ENCODE measurements around the gene SCN3A.

SCN3A gene

DNA sequence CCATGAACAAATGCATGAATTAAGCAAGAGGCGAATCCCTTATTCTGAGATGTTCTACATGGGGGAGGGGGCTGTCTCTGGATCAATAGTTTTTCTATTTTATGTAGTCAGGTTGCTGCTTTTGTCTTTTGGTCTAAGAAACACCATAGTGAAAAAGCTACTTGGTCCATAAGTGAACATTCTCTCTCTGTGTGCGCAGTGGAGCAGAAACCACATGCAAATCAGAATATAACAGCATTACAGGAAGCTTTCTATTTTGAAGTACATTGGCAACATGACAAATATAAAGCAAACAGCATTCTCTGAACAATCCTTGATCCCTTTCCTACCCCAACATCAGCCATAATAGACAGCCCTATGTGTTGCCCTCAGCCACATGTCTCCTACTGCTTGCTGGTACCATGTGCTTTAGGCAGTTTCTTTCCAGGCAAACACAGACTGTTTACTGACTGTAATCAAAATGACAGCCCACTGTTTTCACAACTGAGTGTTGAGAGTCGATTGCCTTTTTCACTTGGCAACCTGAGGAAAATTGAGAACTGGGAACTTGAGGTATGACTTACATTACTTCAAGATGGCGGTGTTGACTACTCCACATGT, 10.6 kb downstream of the SCN3A start:
- Histone ChIP-seq H3K9me3 (ENCODE audit: control insufficient read depth, low read length) (no peaks in the 10 kb centered on the region), H3K27me3 (replicated peaks; ENCODE audit: control insufficient read depth, insufficient read depth, low read length, poor library complexity, severe bottlenecking) (no peaks in the 10 kb centered on the region), H3K27ac (ENCODE audit: insufficient read depth, low read length, poor library complexity, severe bottlenecking) (no peak overlapping the region), H3K36me3 (ENCODE audit: control insufficient read depth, insufficient read depth, low read length) (no peaks in the 10 kb centered on the region), H3K4me1 (ENCODE audit: control insufficient read depth, insufficient read depth, low read length, poor library complexity, severe bottlenecking) (no peaks in the 10 kb centered on the region), H3K4me3 (ENCODE audit: insufficient read depth, low read depth, low read length, poor library complexity, severe bottlenecking) (no peak overlapping the region)
- DNase-seq, result no peak

DNA sequence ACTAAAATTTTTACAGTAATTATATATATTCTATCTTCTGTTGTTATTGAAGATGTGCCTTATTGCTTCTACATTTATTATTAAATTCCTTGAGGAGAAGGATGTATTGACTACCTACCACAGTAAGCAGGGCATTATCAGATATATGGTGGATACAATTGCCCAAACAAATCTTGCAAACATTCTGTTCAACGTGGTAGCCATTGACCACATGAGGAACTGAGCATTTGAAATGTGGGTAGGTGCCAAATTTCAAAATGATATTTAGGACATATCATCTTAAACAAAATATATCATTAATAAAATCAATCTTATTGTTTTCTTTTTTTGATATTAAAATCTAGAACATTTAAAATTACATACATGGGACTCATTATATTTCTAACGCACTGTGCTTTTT, 11.1 kb downstream of the SCN3A start:
- no peak for DNase-seq
- Histone ChIP-seq H3K27ac (ENCODE audit: insufficient read depth, low read length, poor library complexity, severe bottlenecking) (no peak overlapping the region), H3K36me3 (ENCODE audit: control insufficient read depth, insufficient read depth, low read length) (no peaks in the 10 kb centered on the region), H3K4me1 (ENCODE audit: control insufficient read depth, insufficient read depth, low read length, poor library complexity, severe bottlenecking) (no peaks in the 10 kb centered on the region), H3K27me3 (replicated peaks; ENCODE audit: control insufficient read depth, insufficient read depth, low read length, poor library complexity, severe bottlenecking) (no peaks in the 10 kb centered on the region), H3K9me3 (ENCODE audit: control insufficient read depth, low read length) (no peaks in the 10 kb centered on the region), H3K4me3 (ENCODE audit: insufficient read depth, low read depth, low read length, poor library complexity, severe bottlenecking) (no peak overlapping the region)

DNA sequence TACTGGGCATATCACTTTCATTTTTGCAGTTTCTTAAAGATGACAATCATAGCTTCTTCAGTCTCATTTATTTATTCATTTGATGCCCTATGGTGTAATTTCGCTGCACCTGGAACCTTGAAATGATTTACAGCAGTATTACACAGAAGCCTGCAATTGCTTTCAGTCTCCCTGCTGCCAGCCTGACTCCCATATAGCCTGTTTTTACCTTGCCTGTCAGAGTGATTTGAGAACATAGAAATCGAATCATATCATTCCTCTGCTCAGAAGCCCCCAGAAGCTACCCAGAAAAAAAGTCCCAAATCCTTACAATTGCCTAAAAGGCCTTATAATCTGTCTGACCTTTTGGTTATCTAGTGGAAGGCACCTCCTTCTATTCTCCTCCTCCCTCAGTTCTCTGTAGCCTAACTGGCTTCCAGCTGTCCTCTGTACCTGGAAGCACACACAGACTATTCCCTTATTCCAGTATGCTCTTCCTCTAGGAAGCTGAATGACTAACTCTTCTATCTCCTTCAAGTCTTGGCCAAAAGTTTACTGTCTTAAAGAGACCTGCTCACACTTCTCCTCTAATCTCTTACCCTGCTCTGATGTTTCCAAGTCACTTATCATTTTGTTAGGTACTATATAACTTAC, 12.6 kb downstream of the SCN3A start:
- H3K27ac ChIP-seq (ENCODE audit: insufficient read depth, low read length, poor library complexity, severe bottlenecking), result no peak overlapping the region
- H3K4me3 ChIP-seq (ENCODE audit: insufficient read depth, low read depth, low read length, poor library complexity, severe bottlenecking), result no peak overlapping the region
- no peaks in the 10 kb centered on the region for H3K27me3 ChIP-seq (replicated peaks; ENCODE audit: control insufficient read depth, insufficient read depth, low read length, poor library complexity, severe bottlenecking)
- DNase-seq, result no peak
- H3K4me1 ChIP-seq (ENCODE audit: control insufficient read depth, insufficient read depth, low read length, poor library complexity, severe bottlenecking), result no peaks in the 10 kb centered on the region
- no peaks in the 10 kb centered on the region for H3K9me3 ChIP-seq (ENCODE audit: control insufficient read depth, low read length)
- no peaks in the 10 kb centered on the region for H3K36me3 ChIP-seq (ENCODE audit: control insufficient read depth, insufficient read depth, low read length)

DNA sequence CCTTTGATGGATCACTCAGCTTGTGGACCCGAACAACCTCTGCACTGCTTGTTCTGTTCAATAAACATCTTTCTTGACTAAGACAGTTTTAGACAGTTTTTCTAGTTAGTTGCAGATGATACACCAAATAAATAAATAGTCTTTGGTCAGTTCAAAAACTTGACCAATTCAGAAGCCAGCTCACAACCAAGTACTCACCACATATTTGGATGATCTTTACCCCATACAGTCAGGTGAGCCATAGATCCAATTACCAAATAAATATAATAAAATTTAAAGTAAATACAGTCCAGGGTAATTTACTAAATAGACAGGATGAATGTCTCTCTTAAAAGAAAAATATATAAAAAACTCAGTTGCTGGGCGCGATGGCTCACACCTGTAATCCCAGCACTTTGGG, 18.2 kb downstream of the SCN3A start:
- no peaks in the 10 kb centered on the region for H3K36me3 ChIP-seq (ENCODE audit: control insufficient read depth, insufficient read depth, low read length)
- H3K4me1 ChIP-seq (ENCODE audit: control insufficient read depth, insufficient read depth, low read length, poor library complexity, severe bottlenecking), result no peaks in the 10 kb centered on the region
- no peaks in the 10 kb centered on the region for H3K27me3 ChIP-seq (replicated peaks; ENCODE audit: control insufficient read depth, insufficient read depth, low read length, poor library complexity, severe bottlenecking)
- no peak for DNase-seq
- no peak overlapping the region for H3K4me3 ChIP-seq (ENCODE audit: insufficient read depth, low read depth, low read length, poor library complexity, severe bottlenecking)
- H3K27ac ChIP-seq (ENCODE audit: insufficient read depth, low read length, poor library complexity, severe bottlenecking), result no peak overlapping the region
- no peaks in the 10 kb centered on the region for H3K9me3 ChIP-seq (ENCODE audit: control insufficient read depth, low read length)

DNA sequence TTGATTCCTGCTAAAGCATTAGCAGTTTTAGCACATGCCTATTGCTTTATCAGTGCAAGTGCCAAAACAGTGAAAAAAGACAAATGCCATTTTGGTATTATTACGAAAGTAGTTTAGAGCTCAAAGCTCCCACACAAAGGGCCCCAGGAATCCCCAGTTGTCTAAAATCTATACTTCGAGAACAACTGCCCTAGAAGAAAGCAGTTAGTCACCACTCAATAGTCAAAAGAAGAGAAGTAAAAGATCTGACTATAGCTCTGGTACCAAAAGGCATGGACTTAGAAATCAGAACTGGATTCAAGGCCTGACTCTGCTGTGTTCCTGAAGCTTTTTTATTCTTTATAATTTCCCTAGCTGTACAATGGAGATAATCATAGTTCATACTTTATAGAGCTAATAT, 21.8 kb downstream of the SCN3A start:
- H3K27ac ChIP-seq (ENCODE audit: insufficient read depth, low read length, poor library complexity, severe bottlenecking), result no peak overlapping the region
- H3K4me1 ChIP-seq (ENCODE audit: control insufficient read depth, insufficient read depth, low read length, poor library complexity, severe bottlenecking), result no peaks in the 10 kb centered on the region
- no peaks in the 10 kb centered on the region for H3K36me3 ChIP-seq (ENCODE audit: control insufficient read depth, insufficient read depth, low read length)
- H3K4me3 ChIP-seq (ENCODE audit: insufficient read depth, low read depth, low read length, poor library complexity, severe bottlenecking), result no peak overlapping the region
- no peaks in the 10 kb centered on the region for H3K9me3 ChIP-seq (ENCODE audit: control insufficient read depth, low read length)
- DNase-seq, result no peak
- no peaks in the 10 kb centered on the region for H3K27me3 ChIP-seq (replicated peaks; ENCODE audit: control insufficient read depth, insufficient read depth, low read length, poor library complexity, severe bottlenecking)

DNA sequence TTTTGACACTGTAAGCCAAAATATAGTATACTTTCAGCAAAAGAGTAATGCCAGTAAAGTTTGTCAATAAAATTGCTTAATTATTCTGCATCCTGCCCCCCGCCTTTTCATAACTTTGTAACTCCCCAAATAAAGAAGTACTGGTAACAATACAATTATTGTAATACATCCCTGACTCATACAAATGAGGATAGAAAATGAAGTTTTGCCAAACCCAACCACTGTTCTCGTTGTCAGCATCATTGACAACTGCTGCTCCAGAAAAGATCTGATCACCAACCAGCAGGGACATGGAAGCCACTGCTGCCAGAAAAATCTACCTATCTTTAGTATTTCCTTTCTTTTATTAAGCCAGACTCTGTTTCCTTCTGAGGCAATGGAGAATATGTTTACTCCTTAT, 27.1 kb downstream of the SCN3A start:
- no peaks in the 10 kb centered on the region for H3K36me3 ChIP-seq (ENCODE audit: control insufficient read depth, insufficient read depth, low read length)
- H3K9me3 ChIP-seq (ENCODE audit: control insufficient read depth, low read length), result no peaks in the 10 kb centered on the region
- no peaks in the 10 kb centered on the region for H3K4me1 ChIP-seq (ENCODE audit: control insufficient read depth, insufficient read depth, low read length, poor library complexity, severe bottlenecking)
- no peak for DNase-seq
- no peak overlapping the region for H3K4me3 ChIP-seq (ENCODE audit: insufficient read depth, low read depth, low read length, poor library complexity, severe bottlenecking)
- H3K27ac ChIP-seq (ENCODE audit: insufficient read depth, low read length, poor library complexity, severe bottlenecking), result no peak overlapping the region
- H3K27me3 ChIP-seq (replicated peaks; ENCODE audit: control insufficient read depth, insufficient read depth, low read length, poor library complexity, severe bottlenecking), result no peaks in the 10 kb centered on the region

DNA sequence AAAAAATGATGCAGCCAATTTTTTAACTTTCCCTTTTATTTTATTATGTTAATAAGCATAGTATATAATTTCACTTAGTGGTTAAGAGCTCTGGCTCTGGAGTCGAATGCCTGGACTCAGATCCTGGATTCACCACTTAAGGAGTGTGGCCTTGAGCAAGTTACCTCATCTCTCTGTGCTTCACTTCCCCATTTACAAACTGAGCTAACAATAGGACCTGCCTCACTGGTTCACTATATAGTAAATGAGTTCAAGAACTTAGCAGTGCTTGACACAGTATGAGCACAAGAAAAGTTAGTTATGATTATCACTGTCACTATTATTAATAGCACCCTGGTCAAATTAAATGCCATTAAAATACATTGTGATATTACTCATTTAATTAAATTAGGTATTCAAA, 30.6 kb downstream of the SCN3A start:
- Histone ChIP-seq H3K27me3 (replicated peaks; ENCODE audit: control insufficient read depth, insufficient read depth, low read length, poor library complexity, severe bottlenecking) (no peaks in the 10 kb centered on the region), H3K27ac (ENCODE audit: insufficient read depth, low read length, poor library complexity, severe bottlenecking) (no peak overlapping the region), H3K9me3 (ENCODE audit: control insufficient read depth, low read length) (no peaks in the 10 kb centered on the region), H3K4me1 (ENCODE audit: control insufficient read depth, insufficient read depth, low read length, poor library complexity, severe bottlenecking) (no peaks in the 10 kb centered on the region), H3K36me3 (ENCODE audit: control insufficient read depth, insufficient read depth, low read length) (no peaks in the 10 kb centered on the region), H3K4me3 (ENCODE audit: insufficient read depth, low read depth, low read length, poor library complexity, severe bottlenecking) (no peak overlapping the region)
- no peak for DNase-seq

DNA sequence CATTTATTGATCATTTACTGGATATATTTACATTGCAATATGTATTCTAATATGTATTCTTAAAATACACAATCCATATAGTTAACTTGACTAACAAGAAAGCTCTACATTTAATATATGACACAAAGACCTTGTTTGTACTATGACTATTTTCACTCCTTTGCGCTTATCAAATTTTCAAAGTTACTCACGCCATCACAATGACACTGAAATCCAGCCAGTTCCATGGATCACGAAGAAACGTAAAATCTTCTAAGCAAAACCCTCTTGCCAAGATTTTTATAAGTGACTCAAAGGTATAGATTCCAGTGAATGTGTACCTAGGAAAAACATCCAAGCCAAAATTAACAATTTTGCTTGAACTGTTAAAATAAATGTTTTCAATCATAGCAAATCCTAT, 39.6 kb downstream of the SCN3A start:
- Histone ChIP-seq H3K36me3 (ENCODE audit: control insufficient read depth, insufficient read depth, low read length) (no peaks in the 10 kb centered on the region), H3K4me1 (ENCODE audit: control insufficient read depth, insufficient read depth, low read length, poor library complexity, severe bottlenecking) (no peaks in the 10 kb centered on the region), H3K27ac (ENCODE audit: insufficient read depth, low read length, poor library complexity, severe bottlenecking) (no peak overlapping the region), H3K4me3 (ENCODE audit: insufficient read depth, low read depth, low read length, poor library complexity, severe bottlenecking) (no peak overlapping the region), H3K9me3 (ENCODE audit: control insufficient read depth, low read length) (no peaks in the 10 kb centered on the region), H3K27me3 (replicated peaks; ENCODE audit: control insufficient read depth, insufficient read depth, low read length, poor library complexity, severe bottlenecking) (no peaks in the 10 kb centered on the region)
- no peak for DNase-seq

DNA sequence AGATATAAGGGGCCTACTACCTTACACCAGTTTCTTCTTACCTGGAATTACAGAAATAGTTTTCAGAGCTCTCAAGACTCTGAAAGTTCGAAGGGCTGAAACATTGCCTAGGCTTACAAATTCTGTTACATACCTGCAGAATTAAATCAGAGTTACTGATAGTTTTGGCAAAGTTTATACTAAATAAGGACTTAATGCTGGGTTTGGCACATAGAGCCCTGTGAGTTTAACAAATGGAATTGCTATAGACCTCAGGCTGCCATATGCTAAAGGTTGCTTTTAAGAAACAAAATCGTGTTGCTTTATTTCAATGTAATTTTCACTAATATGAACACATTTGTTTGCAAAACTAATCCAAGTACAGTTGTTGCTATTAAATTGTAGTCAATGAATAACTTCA, 40.1 kb downstream of the SCN3A start:
- H3K9me3 ChIP-seq (ENCODE audit: control insufficient read depth, low read length), result no peaks in the 10 kb centered on the region
- no peak overlapping the region for H3K4me3 ChIP-seq (ENCODE audit: insufficient read depth, low read depth, low read length, poor library complexity, severe bottlenecking)
- DNase-seq, result no peak
- H3K27ac ChIP-seq (ENCODE audit: insufficient read depth, low read length, poor library complexity, severe bottlenecking), result no peak overlapping the region
- H3K36me3 ChIP-seq (ENCODE audit: control insufficient read depth, insufficient read depth, low read length), result no peaks in the 10 kb centered on the region
- H3K27me3 ChIP-seq (replicated peaks; ENCODE audit: control insufficient read depth, insufficient read depth, low read length, poor library complexity, severe bottlenecking), result no peaks in the 10 kb centered on the region
- H3K4me1 ChIP-seq (ENCODE audit: control insufficient read depth, insufficient read depth, low read length, poor library complexity, severe bottlenecking), result no peaks in the 10 kb centered on the region

DNA sequence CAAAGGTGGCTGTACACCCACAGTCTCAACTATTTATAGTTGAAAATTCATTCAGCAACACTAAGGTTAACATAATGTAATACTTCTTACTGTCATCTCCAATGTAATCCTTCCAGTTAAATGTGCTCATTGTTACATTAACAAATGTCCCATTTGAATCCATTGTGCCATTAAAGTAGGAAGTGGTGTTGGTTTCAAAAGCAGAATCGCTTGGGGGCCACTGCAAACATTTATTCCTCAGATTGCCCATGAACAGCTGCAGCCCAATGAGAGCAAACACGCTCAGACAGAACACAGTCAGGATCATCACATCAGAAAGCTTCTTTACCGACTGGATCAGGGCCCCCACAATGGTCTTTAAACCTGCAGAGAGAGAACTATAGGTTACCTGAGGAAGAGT, 41.4 kb downstream of the SCN3A start:
- H3K36me3 ChIP-seq (ENCODE audit: control insufficient read depth, insufficient read depth, low read length), result no peaks in the 10 kb centered on the region

More for the DNA sequence above, 41.4 kb downstream of the SCN3A start:
- no peaks in the 10 kb centered on the region for H3K27me3 ChIP-seq (replicated peaks; ENCODE audit: control insufficient read depth, insufficient read depth, low read length, poor library complexity, severe bottlenecking)
- no peak overlapping the region for H3K27ac ChIP-seq (ENCODE audit: insufficient read depth, low read length, poor library complexity, severe bottlenecking)
- no peaks in the 10 kb centered on the region for H3K9me3 ChIP-seq (ENCODE audit: control insufficient read depth, low read length)
- H3K4me1 ChIP-seq (ENCODE audit: control insufficient read depth, insufficient read depth, low read length, poor library complexity, severe bottlenecking), result no peaks in the 10 kb centered on the region
- DNase-seq, result no peak
- H3K4me3 ChIP-seq (ENCODE audit: insufficient read depth, low read depth, low read length, poor library complexity, severe bottlenecking), result no peak overlapping the region

Measured in effector memory CD4-positive, alpha-beta T cell (primary cell).